Erythroblast (primary cell): ENCODE data around the gene CTCF.

Experiments
- GATA1 ChIP-seq: IDR thresholded peaks from 2 replicates; pipeline ENCODE4 v1.6.1; 2011; ENCODE audit warnings: low read depth, mild to moderate bottlenecking, control low read depth, low read length, moderate library complexity
- POLR2A ChIP-seq: IDR thresholded peaks from 2 replicates; pipeline ENCODE4 v1.6.1; 2011; ENCODE audit warnings: mild to moderate bottlenecking, low read length

- TF ChIP-seq POLR2A (no peak), GATA1 (no peak)
Measured at GRCh38 chr16:67548265-67549126, 13.8 kb upstream of the CTCF start.
